Adrenal gland (tissue), 5 donors: ENCODE measurements around the gene RAB6A.

Source experiments
- CTCF ChIP-seq, 6 experiments: fragments of 450-650 bp in 4 of 6; fragments of 200-600 bp in 2 of 6; sonication (generic) in 1 of 6; IDR thresholded peaks; 1 replicate in 5 of 6; 2 replicates in 1 of 6; pipeline versions ENCODE4 v1.5.1 to v1.8.0; 2016 to 2021; ENCODE audit warnings: antibody characterized with exemption in 6 of 6, mild to moderate bottlenecking in 2 of 6, moderate library complexity in 1 of 6
- POLR2A ChIP-seq, 2 donors: fragments of 450-650 bp; IDR thresholded peaks; one replicate each; pipeline ENCODE4 v1.6.1; 2017; ENCODE audit warnings: antibody characterized with exemption in 2 of 2, mild to moderate bottlenecking in 2 of 2, moderate library complexity in 1 of 2
- donor health status: DM: no; HTN: no; CAD: no.

GRCh38 chr11:73671701-73672100, 89.2 kb downstream of the RAB6A start:
- no peak for TF ChIP-seq CTCF (IDR thresholded peaks at IDR 0.05)
- TF ChIP-seq POLR2A (IDR thresholded peaks at IDR 0.05) = no peak
